GM18868 (cell line): ENCODE measurements around the gene NR2F1-AS1.
A peak's percentile ranks its signal among the peaks of the same experiment; 100 is the strongest.

Experiments
- ATAC-seq: cut with Tn5 transposase; IDR thresholded peaks from one replicate; pipeline ENCODE4 v1.9.1; 2021; ENCODE audit warnings: mild to moderate bottlenecking, moderate library complexity; ENCODE audit not compliant: unreplicated experiment

NR2F1-AS1 gene

DNA sequence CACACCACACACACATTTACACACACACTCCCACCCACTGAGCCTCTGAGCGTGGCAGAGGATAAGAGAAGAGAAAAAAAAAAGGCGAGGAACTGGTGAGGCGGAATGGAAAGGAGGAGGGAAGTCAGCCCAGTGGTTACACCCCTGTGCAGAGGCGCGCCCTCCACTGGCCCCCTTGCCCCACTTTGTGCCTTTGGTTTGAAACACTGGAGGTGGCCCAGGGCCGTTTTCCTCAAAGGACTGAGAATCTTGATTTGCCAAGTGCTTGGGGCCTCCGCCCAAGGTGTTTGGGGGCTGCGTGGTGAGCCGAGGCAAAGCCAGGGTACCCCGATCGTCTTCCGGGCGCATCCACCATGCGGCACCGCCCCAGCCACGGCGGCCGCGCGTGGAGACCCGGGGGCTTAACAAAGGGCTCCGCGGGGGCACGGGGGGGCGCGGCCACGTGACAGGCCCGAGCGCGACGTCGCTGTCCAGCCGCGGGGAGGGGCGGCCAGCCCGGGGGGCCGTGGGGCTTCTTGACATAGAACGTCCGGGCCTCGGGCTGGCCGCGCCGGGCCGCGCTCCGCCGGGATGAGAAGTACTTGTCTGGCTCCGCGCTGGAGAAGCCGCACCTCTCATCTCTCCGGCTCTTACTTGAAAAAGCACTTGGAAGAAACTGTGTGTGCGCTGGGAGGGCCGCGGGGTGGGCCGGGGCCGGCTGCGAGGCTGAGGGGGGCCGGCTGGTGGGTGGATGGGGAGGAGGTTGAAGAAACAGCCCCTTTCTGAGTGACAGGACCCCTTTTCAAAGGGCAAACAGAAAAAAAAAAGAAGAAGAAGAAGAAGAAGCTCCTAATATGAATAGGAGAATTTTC lies 23.0 kb upstream of the NR2F1-AS1 start:
- no peak for ATAC-seq

DNA sequence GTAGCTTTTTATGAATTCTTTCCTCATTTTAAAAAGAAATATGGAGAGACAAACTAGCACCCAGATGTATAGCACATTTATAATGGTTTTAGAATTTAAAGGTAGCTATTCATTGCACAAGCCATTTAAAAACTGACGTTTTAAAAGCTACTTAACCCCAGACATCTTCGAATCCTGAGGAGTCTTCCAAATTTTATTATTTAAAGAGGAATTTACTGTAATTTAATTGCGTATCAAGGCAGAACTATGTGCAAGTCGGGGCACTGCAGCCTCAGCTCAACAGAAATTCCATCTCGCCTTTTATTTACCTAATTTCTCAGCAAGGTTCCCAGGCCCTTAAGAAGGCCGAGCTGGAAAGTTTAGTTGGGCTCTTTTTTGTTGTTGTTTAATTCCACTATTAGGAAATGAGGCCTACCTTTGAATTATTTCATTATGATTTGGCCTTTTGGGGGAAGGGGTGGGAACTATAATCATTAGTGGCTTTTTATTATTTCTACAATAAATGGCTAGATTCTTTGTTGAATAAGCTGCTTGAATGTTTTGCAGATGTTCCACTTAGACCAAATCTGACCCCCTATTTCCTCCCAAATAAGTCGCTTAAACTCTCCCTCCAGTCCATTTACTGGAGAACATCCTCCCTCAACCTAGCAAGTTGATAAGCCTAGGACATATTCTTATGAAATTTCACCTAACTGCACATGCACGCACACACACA lies 22.2 kb upstream of the NR2F1-AS1 start:
- no peak for ATAC-seq

DNA sequence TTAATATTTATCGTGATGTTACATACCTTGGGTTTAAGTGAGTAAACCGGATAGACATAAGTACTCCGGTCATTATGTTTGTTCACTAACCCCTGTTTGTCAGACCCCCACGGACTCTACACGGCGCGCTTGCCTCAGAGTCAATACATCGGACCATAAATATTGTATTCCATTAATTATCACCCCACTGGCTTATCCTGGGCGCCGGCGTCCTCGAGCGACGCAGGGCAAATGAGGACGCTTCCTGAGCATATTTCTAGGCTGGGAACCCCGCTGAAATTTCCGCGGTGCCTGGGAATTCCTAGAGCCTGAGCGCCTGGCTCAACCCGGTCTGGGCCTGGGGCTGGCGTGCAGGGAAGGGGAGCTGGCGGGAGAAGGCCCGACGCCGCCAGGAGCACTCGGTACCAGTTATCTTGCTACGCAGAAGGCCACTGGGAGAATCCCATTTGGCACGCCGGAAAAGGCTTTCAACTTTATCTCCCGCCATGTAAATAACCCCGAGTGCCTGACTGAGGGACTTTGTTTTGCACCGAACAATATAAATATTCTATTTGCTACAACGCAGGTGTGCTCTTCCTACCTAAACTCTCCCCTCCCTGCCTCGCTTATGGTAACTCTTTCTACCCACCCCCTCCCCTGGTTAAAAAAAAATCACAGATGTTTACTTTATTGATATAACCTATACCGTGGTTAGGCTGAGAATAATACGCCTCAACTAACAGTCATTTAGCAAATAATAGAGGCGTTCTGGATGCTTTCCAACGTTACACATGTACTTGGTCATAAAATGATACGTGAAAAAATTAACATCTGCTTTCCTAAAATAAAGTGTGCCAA lies 21.4 kb upstream of the NR2F1-AS1 start:
- no peak for ATAC-seq

DNA sequence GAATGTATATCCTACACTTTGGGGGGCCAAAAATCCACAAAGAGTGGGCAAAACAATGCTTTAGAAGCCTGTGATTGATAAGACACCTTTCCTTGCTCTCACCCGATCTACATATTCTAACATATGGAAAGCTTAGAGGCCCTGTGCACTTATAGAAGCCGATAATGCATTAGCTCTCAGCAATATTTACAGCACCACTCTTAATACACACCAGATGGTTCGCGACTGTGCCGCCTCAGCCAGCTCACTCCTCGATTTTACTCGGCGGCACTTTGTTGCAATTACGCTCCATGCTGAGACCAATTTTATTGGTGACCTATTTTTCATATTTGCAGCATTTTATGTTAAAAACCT lies 20.8 kb upstream of the NR2F1-AS1 start:
- ATAC-seq: no peak

DNA sequence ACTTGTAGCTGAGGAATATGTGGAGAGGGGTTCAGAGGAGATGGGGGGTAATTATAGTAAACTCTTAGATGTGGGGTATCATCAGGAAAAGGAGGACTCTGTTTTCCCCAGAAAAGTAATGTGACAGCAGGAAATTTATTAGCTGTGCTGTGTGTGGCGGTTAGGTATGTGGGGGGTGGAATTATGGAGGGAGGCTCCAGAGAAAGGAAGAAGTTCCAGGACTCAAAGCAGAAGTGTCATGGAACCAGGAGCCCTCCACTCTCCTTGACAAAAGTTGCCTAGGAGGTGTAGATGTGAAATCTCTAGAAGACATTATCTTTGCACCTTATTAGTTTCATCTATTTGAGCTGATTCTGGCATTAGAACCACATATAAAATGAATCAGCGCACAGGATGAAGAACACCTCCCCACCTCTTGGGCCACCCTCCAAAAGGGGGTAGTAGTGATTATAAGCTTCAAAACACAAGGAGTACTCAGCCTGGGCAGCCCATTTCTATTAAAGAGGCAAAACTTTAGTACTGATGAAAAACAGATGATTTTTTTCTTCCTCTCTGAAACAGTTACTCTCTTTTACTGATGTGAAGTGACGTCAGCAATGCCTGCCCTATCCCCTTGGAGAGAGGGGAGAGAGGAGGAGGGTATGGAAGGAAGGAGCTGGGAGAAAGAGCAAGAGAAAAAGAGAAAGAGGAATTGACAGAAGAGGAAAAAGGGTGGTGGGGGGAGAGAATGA lies 20.2 kb upstream of the NR2F1-AS1 start:
- ATAC-seq: no peak

DNA sequence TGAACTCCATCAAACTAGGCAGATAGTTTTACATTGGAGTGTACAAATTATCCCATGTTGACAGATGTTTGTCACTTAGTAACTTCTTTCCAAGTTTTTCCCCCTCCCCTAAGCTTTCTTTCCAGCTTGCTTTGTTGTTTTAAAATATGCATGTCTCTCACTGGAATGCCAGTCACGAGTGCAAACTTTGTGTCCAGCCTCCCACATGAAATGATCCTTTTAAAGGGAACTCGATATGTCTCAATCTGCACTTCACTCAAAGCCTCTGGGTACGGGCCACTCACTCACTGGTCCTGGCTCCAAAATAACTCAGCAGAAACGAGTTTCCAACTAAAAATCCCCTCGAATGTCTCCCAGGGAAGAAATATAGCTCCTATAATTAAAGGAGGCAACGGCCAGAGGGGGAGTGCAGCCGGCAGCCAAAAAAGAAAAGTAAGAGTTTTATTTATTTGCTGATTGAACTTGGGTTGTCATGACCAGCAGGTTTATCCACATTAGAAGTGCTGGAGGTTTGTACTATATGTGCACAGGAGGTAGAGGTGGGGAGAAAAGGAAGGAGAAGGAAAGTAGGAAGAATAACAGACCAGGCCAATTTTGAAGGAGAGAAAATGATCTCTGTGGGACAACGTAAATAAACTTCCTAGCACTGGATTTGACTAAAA lies 19.5 kb upstream of the NR2F1-AS1 start:
- ATAC-seq: no peak

DNA sequence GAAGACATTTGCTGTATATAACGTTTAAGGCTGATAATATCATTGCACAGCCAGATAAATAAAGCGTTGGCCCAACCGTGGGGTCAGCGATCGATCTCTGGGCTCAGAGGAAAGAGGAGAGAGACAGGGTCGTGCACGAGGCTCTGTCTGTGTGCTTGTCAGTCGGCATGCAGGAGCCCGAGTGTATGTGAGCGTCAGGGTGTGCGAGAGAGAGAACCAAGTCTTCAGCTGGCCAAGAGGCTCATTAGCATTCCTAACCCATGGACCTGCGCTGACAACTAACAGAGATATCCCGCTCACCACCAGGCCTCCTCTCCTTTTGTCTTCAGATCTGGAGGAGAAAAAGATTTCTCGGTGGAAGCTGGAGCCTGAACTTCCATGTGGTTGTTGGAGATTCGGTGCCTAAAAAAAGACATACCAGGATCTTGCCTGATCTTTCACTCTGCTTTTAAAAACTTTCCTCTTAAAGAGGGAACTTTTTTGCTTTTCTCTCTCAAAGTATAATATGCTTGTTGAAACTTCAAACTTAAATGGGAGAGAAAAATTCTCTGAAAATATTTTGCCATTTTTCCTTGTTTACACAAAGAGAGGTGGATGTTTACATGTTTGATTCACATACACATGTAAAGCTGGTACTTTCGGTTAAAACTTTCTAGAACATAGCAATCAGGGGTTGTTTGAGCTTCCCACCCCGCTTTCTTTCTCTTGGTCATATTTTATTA lies 18.5 kb upstream of the NR2F1-AS1 start:
- ATAC-seq: no peak

DNA sequence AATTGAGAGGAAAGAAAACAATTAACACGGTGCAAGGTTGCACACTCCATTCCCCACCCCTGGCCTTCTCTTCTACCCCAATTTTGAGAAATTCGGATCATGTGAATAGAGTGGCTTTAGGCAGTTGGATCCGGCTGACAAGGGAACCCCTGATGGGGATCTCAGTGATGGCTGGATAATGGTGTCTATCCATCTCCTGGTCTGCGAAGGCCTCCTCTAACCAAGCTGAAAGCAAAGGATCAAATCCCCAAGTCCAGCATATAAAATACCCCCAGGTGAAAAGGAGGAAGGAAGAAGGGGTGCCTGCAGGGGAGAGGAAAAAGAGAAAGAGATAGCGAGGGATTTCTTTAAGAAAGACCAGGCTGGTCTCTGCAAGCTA lies 18.0 kb upstream of the NR2F1-AS1 start:
- no peak for ATAC-seq

DNA sequence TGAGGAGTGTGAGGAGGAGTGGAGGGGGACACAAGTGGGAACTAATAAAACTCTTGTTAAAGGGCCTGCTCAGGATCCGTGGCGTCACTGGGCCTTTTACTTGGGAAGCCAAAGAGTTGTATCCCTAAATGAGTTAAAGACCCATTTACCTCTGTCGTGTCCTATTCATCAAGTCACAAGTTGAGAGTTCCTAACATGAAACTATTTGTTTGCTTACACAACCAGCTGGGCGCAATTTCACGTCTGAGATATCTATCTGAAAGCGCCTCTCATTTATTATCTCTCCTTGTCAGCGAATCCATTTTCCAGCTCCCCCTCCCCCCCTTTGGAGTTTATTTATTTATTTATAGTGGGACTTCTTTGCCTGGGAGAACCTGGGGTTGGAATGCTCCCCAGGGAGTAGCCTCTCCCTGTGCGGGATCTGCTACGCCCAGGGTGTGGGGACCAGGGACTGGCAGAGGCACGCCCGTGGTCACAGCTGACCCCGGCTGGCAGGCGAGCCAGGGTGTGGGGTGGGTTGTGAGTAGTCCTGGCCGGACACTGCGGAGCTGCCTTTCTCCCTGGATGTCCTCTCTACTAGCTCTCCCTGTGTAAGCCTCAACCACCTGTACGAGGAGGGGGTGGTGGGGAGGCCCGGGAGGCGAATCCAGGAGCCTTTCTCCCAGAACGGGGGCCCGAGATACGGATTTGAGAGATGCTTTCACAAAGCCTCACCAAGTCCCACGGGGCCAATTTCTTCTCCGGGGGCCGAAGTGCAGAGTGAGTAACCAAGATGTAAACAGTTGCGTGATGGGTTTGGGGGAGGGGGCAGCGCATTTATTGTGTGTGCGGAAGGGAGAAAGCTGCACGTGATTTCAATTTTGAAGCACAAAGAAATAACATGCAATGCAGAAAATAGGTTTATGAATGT lies 17.3 kb upstream of the NR2F1-AS1 start:
- ATAC-seq: no peak

DNA sequence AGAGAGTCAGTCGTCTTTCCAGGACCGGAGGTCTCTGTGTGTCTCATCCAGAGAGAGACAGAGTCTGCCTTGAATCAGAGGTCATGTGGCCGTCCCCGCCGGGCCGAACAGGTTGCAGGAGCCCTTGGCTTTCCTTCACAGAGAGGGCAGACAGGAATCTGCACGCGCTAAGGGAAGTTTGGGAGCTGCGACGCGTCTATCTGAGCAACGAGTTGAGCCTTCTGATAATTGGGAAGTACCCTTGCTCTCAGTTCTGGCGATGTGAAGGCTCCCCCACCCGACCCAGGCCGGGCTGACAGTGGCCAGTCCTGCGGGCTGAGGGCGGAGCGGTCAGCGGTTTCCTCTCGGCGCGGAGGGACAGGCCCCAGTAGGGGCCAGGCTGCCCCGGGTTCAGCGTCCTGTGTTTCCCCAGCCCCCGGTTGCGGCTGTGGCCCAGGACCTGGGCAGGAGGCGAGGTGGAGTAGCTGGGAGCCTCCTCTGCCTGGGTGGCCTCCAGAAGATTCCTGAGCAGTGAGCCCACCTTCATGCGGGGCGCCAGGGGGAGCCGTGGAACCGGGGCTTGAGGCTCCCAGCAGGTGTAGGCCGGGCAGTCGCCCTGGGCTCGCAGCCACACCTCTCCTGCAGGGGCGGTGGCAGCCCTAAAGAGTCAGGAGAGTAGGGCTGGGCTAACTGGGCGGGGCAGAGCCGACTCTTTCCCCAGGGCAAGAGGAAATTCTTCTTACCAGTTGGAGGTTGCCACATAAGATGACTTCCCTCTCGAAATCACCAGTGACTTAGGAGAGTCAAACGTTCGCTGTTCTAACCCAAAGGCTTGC lies 15.9 kb upstream of the NR2F1-AS1 start:
- peak; percentile 33 for ATAC-seq

DNA sequence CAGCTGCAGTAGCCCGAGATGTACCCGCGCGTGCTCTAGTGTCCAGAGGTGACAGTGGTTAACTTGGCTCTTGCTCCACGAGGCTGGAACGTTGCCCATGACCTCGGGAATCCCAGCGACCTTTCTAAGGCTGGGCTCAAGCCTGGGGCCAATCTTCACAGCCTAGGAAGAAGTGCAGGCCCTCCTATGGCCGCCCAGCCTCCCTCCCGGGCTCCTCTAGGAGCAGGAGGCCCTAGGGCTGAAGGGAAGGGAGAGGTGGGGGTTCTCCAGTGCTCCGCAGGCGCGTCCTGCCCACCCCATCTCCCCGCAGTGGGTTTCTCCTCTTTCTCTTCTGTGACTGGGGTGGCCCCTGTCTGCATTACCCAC lies 15.3 kb upstream of the NR2F1-AS1 start:
- no peak for ATAC-seq

DNA sequence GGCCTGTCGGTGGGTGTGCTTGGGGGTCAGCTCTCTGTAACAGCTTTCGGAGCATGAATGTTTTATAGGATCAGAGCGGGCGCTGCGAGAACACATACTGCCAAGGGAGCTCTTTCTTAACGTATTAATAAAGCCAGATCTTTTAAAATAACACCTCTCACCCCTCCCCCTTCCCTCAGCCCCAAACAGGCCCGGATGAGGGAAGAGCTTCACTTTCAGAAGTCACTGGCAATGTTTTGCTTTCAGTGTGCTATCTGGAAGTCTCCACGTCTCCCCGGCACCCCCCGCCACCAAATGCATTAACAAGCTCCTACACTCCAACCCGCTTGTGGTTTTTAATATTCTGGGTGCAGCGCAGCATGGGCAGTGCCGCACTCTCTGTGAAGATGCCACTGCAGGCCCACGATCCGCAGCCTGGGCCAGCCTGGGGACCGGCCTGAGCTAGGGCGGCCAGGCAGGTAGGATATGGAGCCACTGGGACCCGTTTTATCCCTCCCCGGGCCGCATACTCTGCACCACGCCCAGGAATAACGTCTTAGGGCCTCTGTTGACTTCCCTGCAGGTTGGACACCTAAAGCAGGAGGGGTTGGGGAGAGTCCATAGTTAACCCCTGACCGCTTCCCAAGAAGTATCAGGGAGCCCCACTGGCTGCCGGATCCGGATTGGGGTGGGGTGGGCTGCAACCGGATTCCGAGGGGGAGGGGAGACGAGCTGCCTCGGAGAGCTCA lies 14.6 kb upstream of the NR2F1-AS1 start:
- ATAC-seq: no peak

DNA sequence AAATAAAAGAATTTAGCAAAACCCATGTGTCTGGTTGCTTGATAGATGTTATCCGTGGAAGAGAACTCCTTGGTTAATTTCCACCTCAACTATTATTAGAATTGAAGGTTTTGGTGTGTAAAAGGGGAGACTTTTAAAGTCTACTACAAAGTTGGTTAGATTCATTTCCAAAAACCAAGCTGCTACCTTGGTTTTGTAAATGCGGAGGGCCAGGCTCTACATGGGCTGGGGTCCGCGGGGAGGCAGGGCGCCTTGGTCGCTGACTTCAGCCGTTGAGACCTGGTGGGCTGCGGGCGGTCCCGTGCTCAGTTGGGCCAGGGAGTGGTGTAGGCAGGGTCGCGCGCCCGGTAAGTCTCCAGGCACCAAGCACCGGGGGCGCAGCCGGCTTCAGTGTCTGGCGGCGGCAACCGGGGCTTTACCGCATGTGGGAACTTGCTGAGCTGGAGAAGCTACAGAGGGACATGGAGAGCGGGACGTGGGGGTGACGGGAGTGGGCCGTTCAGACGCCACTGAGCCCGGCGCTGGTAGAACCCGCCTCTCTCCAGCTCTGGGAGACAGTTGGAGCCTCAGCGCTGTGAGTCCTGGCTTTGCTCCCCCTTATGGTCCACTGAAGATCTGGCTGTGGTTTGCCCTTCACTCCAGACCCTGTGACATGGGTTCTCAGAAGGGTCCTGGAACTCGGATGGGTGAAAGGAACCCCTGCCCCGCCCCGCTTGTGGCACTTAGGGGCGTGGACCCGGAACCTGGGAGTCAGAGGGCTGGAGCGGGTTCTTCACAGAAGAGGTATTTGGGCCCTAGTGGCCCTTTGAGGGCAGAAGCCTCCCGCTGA lies 13.8 kb upstream of the NR2F1-AS1 start:
- no peak for ATAC-seq

DNA sequence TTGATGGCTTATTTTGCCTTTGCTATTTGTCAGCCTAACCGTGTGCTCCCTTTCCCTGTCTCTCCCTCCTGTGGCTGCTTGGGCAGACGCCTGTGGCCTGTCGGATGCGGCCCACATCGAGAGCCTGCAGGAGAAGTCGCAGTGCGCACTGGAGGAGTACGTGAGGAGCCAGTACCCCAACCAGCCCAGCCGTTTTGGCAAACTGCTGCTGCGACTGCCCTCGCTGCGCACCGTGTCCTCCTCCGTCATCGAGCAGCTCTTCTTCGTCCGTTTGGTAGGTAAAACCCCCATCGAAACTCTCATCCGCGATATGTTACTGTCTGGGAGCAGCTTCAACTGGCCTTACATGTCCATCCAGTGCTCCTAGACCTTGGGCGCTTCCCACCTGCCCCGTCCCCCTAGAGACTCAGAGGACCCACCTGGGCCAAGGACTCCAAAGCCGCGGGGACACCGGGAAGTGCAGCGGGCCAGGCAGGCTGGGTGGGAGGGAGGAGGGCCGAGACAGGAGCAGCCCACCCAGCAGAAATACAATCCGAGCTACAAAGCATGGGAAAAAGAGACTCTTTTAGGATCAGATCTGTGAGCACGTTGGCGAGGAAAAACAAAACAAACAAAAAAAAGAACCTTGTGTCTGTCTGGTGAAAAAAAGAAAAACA lies 12.6 kb upstream of the NR2F1-AS1 start:
- ATAC-seq: no peak

DNA sequence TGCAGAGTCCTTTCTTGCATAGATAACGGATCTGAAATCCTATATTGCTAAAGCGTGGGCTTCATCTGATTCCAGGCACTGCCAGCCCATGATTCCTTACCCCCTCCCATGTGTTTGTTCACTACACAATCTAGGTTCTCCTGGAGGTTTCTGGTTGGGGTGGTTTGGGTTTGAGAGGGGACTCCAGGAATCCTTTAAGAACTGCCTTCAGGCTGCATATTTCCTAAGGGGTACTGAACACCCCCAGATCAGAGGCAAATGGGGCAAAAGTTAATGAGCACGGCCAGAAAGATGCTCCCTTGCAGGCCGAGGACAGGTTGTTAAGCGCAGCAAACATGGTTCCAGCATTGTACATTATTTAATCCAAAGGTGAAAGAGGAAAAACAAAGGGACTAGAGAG lies 11.9 kb upstream of the NR2F1-AS1 start:
- ATAC-seq: no peak
